Right kidney (tissue), 1 donor: ENCODE data around the gene ESR2.

Source experiments
- DNase-seq: peaks from one replicate; pipeline ENCODE4 v3.0.0-alpha.2; 2016

ESR2 gene

DNA sequence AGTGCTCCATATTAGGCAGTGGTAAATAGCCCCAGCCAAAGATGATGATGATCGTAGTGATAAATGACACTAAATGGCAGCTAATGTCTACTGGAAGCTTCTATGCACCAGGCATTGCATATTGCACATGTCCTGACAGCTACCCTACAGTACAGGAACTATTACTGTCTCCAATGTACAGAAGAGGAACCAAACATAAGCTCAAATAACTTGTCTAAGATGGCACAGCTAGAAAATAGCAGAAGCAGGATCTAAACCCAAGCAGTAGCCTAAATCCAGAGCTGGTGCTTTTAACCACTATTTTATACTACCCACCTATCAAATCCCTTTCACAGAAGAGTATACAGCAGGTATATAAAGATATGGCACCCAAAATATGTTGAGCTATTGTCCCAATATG lies 28.9 kb downstream of the ESR2 start:
- no peak for DNase-seq

DNA sequence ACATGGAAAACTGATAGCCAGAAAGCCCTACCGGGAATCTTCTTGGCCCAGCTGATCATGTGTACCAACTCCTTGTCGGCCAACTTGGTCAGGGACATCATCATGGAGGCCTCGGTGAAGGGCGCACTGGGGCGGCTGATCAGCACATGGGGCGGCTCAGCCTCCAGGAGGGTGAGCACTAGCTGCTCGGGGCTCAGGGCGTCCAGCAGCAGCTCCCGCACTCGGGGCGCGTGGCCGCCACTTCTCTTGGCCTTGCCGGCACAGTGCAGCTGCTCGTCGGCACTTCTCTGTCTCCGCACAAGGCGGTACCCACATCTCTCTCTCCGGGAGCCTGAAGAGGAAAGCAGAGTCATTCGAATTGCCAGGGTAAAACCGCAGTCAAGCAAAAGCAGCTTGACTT lies 33.8 kb downstream of the ESR2 start:
- DNase-seq, result no peak

DNA sequence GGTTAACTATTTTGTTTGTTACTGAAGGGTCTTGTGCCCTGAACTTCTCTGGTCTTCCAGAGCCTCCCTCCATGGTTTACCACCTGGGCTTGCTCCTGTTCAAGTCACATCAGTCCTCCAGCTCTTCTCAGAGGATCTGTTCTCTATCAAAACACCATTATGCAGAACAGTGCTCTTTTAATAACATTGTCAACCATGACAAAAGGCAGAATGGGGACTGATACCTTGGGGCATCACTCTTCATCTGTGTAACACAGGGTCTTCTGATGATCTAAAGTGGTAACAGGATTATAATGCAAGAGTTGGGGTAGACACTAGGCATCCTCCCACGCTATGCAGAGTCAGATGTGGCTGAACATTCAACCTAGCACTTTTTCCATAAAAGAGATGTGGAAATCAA lies 38.4 kb downstream of the ESR2 start:
- no peak for DNase-seq

DNA sequence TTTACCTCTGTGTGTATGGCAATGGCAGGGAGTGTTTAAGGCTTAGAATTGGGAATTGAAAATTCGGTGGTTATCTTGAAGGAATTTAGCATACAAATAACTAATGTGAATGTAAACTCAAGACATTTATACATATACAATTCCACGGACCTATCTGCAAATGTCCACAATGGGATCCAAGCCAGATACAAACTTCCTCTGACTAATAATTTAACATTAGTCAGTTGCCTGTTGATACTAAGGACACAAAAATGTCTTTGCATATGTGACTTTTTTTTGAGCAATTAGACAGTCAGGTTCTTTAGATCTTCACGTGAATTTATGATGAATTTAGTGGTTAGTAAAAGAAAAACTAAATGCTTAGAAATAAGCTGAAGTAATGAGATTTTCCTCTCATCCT lies 40.5 kb downstream of the ESR2 start:
- no peak for DNase-seq

DNA sequence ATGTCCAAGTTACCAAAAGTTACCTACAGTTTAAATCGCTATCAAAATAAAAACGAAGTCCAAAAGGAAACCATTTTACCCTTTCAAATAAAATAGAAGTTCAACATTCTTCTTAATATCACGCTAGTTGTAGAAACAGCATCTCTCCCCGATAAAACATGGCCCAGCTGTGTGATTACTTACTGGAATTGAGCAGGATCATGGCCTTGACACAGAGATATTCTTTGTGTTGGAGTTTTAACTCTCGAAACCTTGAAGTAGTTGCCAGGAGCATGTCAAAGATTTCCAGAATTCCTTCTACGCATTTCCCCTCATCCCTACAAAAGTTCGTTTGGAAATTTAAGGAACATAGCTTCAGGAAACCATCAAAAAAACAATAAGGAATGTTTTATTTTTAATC lies 44.8 kb downstream of the ESR2 start:
- DNase-seq, result no peak

DNA sequence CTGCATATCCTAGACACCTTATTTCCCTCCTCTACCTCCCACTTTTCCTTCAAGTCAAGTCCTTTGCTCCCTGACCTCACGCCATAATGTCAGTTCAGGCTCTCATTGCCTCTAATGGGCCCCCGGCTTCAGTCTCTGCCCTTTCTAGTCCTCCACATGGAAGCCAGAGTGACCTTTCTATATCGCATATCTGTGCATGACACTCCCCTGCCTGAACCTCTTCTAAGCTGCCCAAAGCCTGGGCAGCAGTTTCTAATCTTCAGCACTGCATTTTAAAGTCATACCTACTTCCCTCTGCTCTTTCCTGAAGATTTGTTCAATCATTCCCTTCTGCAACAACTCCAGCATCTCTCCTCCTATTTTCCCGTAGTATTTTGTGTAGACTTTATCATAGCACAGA lies 45.5 kb downstream of the ESR2 start:
- DNase-seq, result no peak

DNA sequence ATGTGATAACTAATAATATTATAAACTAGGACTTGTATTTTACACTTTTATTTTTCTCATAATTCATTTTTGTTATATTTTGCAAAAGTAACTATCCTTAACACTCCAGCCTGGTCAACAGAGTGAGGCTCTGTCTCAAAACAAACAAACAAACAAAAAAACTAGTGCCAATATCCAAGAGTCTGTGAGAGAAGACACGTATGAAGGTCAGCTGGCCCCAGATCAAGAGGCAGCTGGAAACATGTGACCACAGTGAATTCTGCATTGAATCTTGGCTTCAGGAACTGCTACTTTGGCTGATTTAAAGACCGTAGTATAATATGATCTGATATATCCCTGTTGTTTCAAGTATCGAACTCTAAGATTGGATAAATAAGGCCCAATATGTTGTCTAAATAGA lies 47.0 kb downstream of the ESR2 start:
- no peak for DNase-seq

DNA sequence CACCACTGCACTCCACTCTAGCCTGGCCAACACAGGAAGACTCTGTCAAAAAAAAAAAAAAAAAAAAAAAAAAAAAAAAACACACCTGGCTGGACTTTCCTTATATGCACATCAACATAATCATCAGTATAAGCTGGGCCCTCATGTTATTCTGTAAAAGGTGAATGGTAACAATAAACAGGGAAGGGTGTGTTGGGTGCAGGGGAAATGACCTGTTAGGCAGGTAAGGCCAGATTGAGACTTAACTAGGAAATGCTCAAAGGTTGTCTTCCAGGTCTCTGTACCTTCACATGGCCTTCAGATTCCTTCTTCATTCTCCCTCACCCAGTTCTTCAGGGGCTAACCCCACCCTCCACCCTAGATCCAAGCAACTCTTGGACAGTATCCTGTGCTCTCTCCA lies 47.5 kb downstream of the ESR2 start:
- DNase-seq, result no peak

DNA sequence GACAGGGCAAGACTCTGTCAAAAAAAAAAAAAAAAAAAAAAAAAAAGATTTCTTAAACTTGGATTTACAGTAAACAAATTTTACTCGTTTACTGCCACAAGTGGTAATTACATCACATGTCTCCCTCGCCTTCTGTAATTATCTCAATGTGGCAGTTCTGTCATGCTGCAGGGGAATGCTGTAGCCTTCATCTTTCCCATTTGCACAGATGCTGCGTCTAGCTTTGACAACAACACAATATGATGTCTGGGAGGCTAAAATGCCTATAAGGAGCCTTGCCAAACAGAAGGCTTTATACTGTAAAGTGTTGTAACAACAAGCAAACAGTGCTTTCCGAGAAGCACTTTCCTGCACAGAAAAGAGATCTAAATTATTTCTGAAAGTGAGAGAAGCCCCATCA lies 48.7 kb downstream of the ESR2 start:
- DNase-seq, result no peak

DNA sequence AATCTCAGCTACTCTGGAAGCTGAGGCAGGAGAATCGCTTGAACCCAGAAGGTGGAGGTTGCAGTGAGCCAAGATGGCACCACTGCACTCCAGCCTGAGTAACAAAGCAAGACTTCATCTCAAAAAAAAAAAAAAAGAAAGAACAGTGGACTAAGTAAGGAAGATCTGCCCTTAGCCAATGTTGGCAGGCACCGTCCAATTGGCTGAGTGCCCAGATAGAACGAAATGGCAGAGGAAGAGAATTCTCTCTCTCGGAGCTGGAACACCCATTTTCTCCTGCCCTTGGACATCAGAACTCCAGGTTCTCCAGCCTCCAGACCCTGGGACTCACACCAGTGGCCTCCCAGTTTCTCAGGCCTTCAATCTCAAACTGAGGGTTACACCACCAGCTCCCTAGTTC lies 49.9 kb downstream of the ESR2 start:
- no peak for DNase-seq

DNA sequence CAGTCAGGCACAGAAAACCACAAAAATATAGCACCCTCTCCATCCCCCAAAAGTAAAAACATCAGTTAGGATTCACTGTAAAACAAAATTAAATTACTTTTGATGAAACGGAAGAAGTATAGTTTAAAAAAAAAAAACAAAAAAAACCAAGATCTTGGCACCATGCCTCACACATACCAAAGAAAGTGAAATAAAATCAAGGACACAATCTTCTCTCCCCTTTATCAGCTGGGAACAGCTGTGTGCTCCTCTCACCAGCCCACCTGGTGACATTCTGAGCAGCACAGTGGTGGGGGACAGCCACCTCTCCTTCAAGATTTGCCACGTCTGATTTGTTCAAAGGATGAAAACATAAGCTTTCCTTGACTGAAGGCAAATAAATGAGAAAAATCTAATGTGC lies 55.5 kb downstream of the ESR2 start:
- DNase-seq, result no peak

DNA sequence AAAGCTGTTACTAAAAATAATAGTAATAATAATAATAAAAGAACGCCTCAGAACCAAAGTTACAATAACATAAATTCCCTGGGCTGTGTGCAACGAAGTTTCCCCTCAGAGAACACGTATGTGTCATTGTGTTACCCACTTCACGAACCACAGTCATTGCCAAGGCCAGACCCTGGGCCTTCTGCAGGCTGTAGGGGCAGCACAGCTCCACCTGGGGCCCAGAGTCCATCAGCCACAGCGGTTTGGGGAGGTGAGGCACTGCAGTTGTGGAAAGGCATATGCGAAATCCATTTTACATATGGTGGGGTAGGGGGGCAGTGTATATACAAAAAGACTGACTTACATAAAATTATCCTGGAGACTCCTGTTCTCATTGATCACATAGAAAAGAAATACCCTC lies 56.1 kb downstream of the ESR2 start:
- no peak for DNase-seq

DNA sequence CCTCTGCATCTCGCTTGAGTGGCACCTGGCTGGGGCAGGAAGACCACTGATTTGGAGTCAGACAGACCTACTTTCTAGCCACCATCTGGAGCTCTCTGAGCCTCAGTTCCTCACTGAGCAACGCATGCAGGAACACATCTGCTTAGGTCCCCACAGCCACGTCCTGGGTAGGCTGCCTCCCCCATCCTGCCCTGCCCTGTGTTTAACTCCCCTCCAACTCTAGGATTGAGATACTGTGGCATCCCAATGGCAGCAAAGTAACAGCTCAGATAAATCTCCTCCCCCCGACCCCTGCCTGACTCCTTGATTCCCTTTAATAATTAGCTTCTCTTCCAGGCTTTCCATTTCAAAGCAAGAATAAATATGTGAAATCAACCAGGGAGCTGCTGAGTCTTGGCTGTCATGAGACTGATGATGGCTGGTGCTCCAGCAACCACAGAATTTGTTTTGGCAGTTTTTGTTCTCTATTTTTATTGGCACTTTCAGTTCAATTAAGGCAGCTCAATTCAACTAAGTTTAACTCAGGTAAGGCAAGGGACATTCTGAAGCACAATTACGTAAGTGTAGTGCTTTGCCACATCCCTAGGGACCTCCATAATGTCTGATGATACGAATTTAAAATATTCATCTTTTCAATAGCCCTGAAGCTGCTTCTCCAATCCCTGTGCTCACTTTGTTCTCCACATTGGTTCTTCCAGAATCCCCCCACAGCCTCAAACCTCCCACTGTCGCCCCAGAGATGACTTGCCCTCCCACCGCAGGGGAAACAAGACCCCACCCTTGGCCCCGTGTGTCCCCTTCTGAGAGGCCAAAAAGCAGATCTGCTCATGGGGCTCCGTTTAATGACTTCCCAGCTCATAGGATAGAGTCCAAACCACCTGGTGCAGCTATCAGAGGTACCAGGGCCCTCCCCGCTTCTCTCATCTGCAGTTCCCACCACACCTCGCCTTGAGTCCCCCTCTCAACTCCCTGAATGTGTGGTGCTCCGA lies 58.2 kb downstream of the ESR2 start:
- DNase-seq, result no peak

DNA sequence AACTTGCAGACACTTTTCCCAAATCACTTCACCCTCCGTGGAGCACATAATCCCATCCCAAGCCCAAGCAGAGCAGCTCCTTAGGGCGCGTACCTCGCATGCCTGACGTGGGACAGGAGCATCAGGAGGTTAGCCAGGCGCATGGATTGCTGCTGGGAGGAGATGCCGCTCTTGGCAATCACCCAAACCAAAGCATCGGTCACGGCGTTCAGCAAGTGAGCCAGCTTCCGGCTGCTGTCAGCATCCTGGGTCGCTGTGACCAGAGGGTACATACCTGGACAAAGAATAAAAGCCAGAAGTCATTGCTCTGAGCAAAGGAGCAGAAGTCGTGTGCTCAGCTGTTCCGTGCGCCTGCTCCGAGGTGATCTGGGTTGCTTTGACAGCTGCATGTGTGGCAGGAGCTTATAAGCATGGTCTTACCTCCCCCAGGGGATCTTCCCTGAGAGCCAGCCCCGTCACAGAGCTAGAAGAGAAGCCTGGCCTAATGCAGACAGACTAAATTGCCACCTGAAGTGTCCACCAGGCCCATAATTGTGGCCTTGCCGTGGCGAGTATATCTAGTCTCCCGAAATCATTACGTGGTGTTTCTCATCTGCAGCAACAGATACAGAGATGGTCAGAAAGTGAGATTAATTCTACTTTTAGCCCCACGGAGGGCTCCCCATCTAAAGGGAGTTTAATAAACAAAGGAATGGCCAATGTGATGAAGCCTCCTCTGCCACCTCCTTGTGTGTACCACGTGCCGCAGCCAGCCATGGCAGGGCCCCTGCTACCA lies 59.1 kb downstream of the ESR2 start:
- DNase-seq, result no peak

DNA sequence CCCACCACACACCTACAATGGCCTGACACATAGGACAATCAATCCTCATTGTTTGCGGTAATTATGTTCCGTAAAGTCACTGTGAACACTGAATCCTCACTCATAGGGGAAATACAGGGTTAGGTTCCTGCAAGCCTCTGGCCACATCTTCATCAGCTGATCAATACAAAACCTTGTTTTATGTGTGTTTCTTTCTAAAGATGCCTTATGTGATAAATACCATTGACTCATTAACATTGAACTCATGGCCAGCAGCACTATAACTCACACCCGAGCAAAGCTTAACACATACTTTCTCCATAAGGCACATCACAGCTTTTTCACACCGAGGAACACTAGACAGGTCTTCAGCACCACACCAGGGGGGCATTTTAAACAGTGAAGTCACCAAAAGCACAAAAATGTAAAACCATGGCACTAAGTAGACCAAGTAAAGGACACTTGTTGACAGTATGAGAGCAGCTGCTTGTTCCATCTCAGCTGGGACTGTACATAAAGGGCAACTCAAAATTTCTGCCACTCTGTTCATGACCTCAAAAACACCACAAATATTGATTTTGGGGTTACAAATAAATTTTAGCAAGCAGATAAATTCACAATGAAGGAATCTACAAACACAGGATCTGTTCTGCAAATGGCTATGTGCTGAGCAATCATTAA lies 60.5 kb downstream of the ESR2 start:
- DNase-seq, result no peak

DNA sequence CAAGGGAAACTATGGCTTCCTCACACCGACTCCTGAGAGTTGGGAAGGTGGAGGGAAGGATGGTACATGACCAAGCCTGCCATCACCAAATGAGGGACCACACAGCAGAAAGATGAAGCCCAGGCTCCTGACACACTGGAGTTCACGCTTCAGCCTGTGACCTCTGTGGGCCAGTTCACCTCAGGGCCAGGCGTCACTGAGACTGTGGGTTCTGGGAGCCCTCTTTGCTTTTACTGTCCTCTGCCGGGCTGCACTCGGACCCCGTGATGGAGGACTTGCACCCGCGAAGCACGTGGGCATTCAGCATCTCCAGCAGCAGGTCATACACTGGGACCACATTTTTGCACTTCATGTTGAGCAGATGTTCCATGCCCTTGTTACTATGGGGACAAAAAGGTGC lies 61.2 kb downstream of the ESR2 start:
- no peak for DNase-seq

DNA sequence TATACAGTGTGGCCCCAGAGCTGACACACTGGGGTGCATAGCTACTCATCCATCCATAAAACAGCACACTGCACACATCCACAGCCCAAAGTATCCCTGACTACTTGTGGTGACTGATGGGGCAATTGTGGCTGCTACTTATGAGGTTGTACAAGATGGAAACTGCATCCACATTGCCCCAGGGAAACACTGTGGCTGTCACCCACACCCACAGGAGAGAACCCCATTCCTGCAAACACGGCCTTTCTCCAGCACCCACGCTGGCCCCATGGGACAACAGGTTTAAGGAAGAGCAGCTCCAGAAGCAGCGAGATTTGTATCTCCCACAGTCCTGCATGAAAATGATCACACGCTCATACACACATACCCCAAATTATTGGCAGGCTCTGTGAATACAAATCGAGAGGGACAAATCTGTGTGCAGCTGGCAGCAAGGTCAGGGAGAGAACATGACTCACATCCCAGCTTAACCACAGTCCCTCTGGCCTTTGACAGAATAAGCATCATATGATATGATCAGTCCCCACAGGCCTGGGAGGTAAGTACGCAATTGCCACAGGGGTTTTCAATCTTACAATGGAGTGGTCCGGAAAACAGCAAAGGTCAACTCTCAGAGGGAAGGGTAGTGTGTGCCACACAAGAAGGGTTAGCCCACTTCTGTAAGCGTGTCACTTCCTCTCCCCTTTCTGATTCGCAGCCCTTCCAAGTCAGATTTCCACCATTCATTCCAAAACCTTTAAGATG lies 61.9 kb downstream of the ESR2 start:
- DNase-seq, result no peak

DNA sequence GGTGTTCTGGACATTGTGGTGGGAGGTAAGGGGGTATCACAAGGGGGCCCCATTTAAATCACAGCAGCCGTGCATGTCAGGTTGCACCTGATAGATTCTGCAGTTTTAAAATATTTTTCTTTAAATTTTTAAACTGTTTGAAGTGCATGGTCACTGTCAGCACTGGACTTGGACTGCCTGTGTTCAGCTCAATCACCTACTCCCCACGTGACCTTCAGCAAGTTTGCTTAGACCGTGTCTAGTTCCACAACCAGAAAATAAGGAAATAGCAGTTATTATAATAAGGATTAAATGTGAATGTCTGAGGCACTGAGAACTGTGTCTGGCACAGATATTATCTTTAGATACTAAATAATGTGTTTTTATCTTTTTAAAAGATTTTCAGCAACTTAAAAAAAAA lies 64.7 kb downstream of the ESR2 start:
- DNase-seq, result no peak

DNA sequence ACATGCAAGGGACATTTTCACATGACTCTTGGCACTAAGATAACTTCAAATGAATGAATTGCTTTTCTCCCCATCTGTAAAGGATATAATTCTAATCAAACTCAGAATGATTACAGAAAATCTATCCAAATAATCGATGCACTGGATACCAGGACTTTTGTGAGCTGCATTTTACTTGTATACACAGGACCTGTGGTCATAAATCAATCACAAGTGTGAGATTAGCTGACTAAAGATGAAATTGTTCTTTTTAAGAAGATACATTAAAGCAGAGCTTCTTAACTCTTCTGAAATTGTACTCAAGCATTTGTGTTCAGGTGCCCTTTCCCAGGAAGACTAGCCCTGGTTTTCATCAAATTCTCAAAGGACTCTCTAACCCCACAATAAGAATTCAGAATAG lies 66.3 kb downstream of the ESR2 start:
- no peak for DNase-seq

DNA sequence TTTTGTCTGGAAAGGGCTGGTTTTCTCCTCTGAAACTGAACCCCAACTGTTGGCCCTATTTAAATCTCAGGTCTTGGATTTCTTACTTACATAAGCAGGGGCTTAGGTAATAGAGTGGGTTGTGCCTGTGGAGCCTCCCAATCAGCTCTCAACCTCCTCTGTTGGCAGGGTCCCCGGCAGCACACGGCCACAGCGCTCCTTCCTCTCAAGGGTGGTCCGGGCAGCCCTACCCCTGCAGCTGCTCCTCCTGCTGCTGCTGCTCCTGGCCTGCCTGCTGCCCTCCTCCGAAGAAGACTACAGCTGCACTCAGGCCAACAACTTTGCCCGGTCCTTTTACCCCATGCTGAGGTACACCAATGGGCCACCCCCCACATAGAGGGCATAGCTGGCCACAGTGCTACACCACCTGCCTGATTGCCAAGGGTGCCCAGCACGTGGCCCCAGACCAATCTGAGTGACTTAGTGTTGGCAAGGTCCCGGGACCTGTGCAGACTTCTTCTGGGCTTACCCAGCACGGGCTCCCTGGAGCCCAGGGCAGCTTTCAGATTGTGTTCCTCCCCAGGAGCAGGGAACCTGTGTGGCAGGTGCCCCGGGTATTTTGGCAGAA lies 68.9 kb downstream of the ESR2 start:
- DNase-seq, result no peak

DNA sequence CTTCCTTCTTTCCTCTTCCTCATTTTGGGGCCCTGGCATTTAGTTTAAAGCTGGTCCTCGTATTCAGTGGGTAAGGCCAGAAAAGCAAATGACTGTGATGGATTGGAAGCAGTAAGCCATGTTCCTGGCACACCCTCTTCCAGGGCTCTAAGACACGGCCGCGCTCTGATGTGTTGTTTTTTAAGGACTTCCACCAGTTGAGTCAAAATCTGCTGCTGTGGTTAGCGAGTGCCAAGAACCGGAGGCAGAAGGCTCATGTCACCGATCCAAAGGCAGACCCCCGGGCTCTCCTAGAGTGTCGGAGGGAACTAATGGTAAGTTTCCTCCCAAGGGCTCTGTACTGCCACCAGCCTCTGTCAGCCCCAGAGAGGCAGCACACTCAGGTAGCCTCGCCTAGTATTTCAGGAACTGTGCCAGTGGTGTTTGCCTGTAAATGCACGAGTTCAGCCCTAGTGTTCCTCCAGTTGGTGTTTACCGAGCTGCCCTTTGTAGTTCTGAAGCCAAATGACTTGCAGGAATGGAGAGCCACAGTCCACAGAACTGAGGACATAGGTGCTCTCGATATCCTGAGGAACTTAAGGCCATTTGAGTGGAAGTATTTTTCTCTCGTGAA lies 72.7 kb downstream of the ESR2 start:
- no peak for DNase-seq

DNA sequence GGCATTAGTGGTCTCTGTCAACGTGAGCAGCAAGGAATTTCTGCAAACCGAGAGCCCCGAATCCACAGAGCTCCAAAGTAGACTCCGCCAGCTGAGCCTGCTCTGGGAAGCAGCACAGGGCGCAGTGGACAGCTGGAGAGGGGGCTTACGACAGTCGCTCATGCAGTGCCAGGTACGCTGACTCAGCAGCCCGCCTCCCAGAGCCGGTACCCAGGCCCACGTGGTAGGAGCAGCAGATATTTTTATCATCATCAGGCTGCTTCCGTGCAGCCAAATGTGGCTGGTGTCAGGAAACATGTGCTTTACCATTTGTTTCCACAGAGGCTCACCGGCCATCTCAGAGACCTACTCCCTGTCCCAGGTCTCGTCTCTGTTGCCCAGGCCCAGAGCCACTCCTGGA lies 73.7 kb downstream of the ESR2 start:
- DNase-seq, result no peak
